GM23338 (cell line): ENCODE data around the gene DNAJC6. TPM values are rescaled to one million over a fixed set of nuclear protein-coding genes. Genes with fewer than 3 reads are reported as not detected.

ENCODE experiments used
- ATAC-seq: fragments of 200-7000 bp; cut with Tn5 transposase; 3 replicates; pipeline ENCODE4 v1.9.1; 2020
- DNase-seq: peaks from one replicate; pipeline ENCODE4 v3.0.0-alpha.2; 2015; ENCODE audit warnings: low spot score
- H2AFZ ChIP-seq: fragments of 200-600 bp; sonication (generic); 2 replicates; pipeline ENCODE4 v1.8.0; 2016; ENCODE audit warnings: antibody characterized with exemption, mild to moderate bottlenecking, moderate library complexity
- H3F3A ChIP-seq: fragments of 200-600 bp; sonication (generic); replicated peaks from 2 replicates; pipeline ENCODE4 v1.8.0; 2017; ENCODE audit warnings: antibody characterized with exemption, mixed run types, low read depth
- H3K27ac ChIP-seq: fragments of 200-600 bp; sonication (generic); 2 replicates; pipeline ENCODE4 v1.6.1; 2016; ENCODE audit warnings: low read depth
- H3K27me3 ChIP-seq: fragments of 200-600 bp; sonication (generic); 2 replicates; pipeline ENCODE4 v1.8.0; 2016; ENCODE audit warnings: mild to moderate bottlenecking, mixed run types, moderate library complexity; ENCODE audit not compliant: insufficient read depth
- H3K36me3 ChIP-seq: fragments of 200-600 bp; sonication (generic); 2 replicates; pipeline ENCODE4 v1.8.0; 2016; ENCODE audit warnings: mild to moderate bottlenecking; ENCODE audit not compliant: insufficient read depth
- H3K4me1 ChIP-seq: fragments of 200-600 bp; sonication (generic); 2 replicates; pipeline ENCODE4 v1.8.0; 2016; ENCODE audit warnings: mild to moderate bottlenecking, moderate library complexity; ENCODE audit not compliant: insufficient read depth
- H3K4me2 ChIP-seq: fragments of 200-600 bp; sonication (generic); 2 replicates; pipeline ENCODE4 v1.7.1; 2017; ENCODE audit warnings: mixed run types
- H3K4me3 ChIP-seq: fragments of 200-600 bp; sonication (generic); 2 replicates; pipeline ENCODE4 v1.6.1; 2016; ENCODE audit warnings: mixed run types
- H3K79me2 ChIP-seq: fragments of 200-600 bp; sonication (generic); replicated peaks from 2 replicates; pipeline ENCODE4 v1.8.0; 2017; ENCODE audit warnings: mild to moderate bottlenecking; ENCODE audit not compliant: insufficient read depth
- H3K9me2 ChIP-seq: fragments of 200-600 bp; sonication (generic); 2 replicates; pipeline ENCODE4 v1.8.0; 2017; ENCODE audit not compliant: insufficient read depth
- H4K20me1 ChIP-seq: fragments of 200-600 bp; sonication (generic); replicated peaks from 2 replicates; pipeline ENCODE4 v1.8.0; 2017; ENCODE audit warnings: mild to moderate bottlenecking; ENCODE audit not compliant: insufficient read depth
- H3K27ac Mint-ChIP-seq: 2 replicates; pipeline ENCODE4 v1.8.0; 2020; ENCODE audit warnings: inconsistent platforms, mild to moderate bottlenecking, moderate library complexity, mixed read lengths
- H3K27me3 Mint-ChIP-seq: 3 replicates; pipeline ENCODE4 v1.8.0; 2022; ENCODE audit warnings: low read depth, mild to moderate bottlenecking, moderate library complexity, mixed read lengths, inconsistent platforms; ENCODE audit not compliant: insufficient read depth, poor library complexity
- H3K36me3 Mint-ChIP-seq: 3 replicates; pipeline ENCODE4 v1.8.0; 2021; ENCODE audit warnings: low read depth, mild to moderate bottlenecking, inconsistent platforms, moderate library complexity, mixed read lengths
- H3K4me1 Mint-ChIP-seq: 3 replicates; pipeline ENCODE4 v1.8.0; 2020; ENCODE audit warnings: mild to moderate bottlenecking, inconsistent platforms, mixed read lengths
- H3K4me3 Mint-ChIP-seq: 3 replicates; pipeline ENCODE4 v1.8.0; 2021; ENCODE audit warnings: moderate library complexity, mild to moderate bottlenecking, inconsistent platforms, mixed read lengths
- H3K9me3 Mint-ChIP-seq: 3 replicates; pipeline ENCODE4 v1.8.0; 2020; ENCODE audit warnings: moderate library complexity, mild to moderate bottlenecking, inconsistent platforms, mixed read lengths
- ETS1 ChIP-seq: IDR thresholded peaks from 2 replicates; pipeline ENCODE4 v1.6.1; 2016; ENCODE audit warnings: antibody characterized with exemption
- EZH2 ChIP-seq: fragments of 200-600 bp; sonication (generic); IDR thresholded peaks from one replicate; pipeline ENCODE4 v1.8.0; 2017; ENCODE audit warnings: antibody characterized with exemption, mild to moderate bottlenecking, low read depth; ENCODE audit not compliant: unreplicated experiment
- EZH2phosphoT487 ChIP-seq: fragments of 200-600 bp; sonication (generic); IDR thresholded peaks from one replicate; pipeline ENCODE4 v1.8.1; 2018; ENCODE audit warnings: antibody characterized with exemption; ENCODE audit not compliant: unreplicated experiment
- JUNB ChIP-seq: IDR thresholded peaks from one replicate; pipeline ENCODE4 v1.6.1; 2016; ENCODE audit warnings: antibody characterized with exemption; ENCODE audit not compliant: unreplicated experiment
- POLR2AphosphoS5 ChIP-seq: IDR thresholded peaks from 2 replicates; pipeline ENCODE4 v1.6.1; 2016; ENCODE audit warnings: antibody characterized with exemption, low read depth
- STAT1 ChIP-seq: IDR thresholded peaks from one replicate; pipeline ENCODE4 v1.6.1; 2016; ENCODE audit warnings: antibody characterized with exemption; ENCODE audit not compliant: unreplicated experiment
- ZNF331 ChIP-seq: fragments of 250-450 bp; sonication (Bioruptor Pico); IDR thresholded peaks from 2 replicates; pipeline ENCODE4 v1.5.0; 2020; ENCODE audit warnings: low read depth, mild to moderate bottlenecking, moderate library complexity
- ZNF462 ChIP-seq: fragments of 250-450 bp; sonication (Bioruptor Pico); IDR thresholded peaks from 2 replicates; pipeline ENCODE4 v1.5.0; 2020; ENCODE audit warnings: mild to moderate bottlenecking, moderate library complexity
- polyA plus RNA-seq: library from polyadenylated mRNA; unstranded; fragments of >200 nt; fragmentation: Nextera tagmentation; extraction: Ambion mirVana; gene quantifications from 2 replicates; pipeline ENCODE4 v1.2.1, GENCODE V29; 2016
- total RNA-seq: library from RNA; depleted of rRNA; stranded (reverse); fragments of >200 nt; shearing (Covaris generic); gene quantifications from 2 replicates; pipeline ENCODE4 v1.2.3, GENCODE V29; 2014
- TF ChIP-seq, protein P1 (sequence below): IDR thresholded peaks from one replicate; pipeline ENCODE4 v1.6.1; 2018; ENCODE audit warnings: antibody characterized with exemption; ENCODE audit not compliant: unreplicated experiment

DNAJC6 gene
- total and polyA plus RNA-seq, 2 experiments from 2014 or later = 2.4 to 7.4 TPM

DNA sequence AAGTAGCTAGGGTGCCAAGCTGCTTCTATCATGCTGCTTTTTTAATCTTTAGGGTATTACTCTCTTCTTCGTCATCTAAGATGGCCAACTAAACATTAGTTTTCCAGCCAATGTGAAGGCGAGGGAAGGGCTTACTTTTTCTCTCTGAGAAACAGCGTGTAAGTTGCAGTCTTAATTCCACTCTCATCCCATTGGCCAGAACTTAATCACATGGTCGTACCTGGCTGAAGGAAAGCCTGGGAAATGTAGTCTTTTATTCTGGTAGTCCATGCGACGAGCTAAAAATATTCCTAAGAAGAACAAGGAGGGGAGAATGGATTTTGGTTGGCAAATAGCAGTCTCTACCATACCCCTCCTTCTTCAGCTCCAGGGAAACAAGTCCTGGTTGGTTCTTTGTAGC is 21.5 kb downstream of the DNAJC6 start:
- TF ChIP-seq ETS1 (peak; percentile 50; the same call in 1 of the 2 replicates), JUNB (no peak), STAT1 (no peak), EZH2 (no peak)
- H2AFZ ChIP-seq = no peak overlapping the region
- H3K79me2 ChIP-seq = no peaks in the 10 kb centered on the region
- no peaks in the 10 kb centered on the region for H3K27me3 ChIP-seq
- H3K4me3 Mint-ChIP-seq = no peak overlapping the region
- no peaks in the 10 kb centered on the region for H3K4me1 Mint-ChIP-seq
- no peak overlapping the region for H3K4me3 ChIP-seq
- no peaks in the 10 kb centered on the region for H3K27me3 Mint-ChIP-seq
- no peak overlapping the region for H3K27ac Mint-ChIP-seq
- no peaks in the 10 kb centered on the region for H3K36me3 Mint-ChIP-seq
- H3K4me2 ChIP-seq = no peak overlapping the region
- no peaks in the 10 kb centered on the region; the same call in 2 of the 3 replicates for H3K9me3 Mint-ChIP-seq
- 0 out of 2 replicates have a peak, but pooled peaks cover 4% of the 10 kb centered on the region for H3K9me2 ChIP-seq
- DNase-seq (peak; percentile 83), ATAC-seq (peak; percentile 84)
- H3K27ac ChIP-seq = no peak overlapping the region
- no peaks in the 10 kb centered on the region for H3K36me3 ChIP-seq
- H3K4me1 ChIP-seq = no peaks in the 10 kb centered on the region
- no peaks in the 10 kb centered on the region for H3F3A ChIP-seq
- H4K20me1 ChIP-seq = no peaks in the 10 kb centered on the region

GRCh38 chr1:65332821-65333220 is 23.5 kb downstream of the DNAJC6 start:
- H3K4me1 ChIP-seq = no peaks in the 10 kb centered on the region
- DNase-seq (no peak), ATAC-seq (no peak)
- no peaks in the 10 kb centered on the region for H3K79me2 ChIP-seq
- H3K27me3 Mint-ChIP-seq = no peaks in the 10 kb centered on the region
- no peak overlapping the region for H3K4me3 ChIP-seq
- no peaks in the 10 kb centered on the region; the same call in 2 of the 3 replicates for H3K9me3 Mint-ChIP-seq
- H3K9me2 ChIP-seq = 0 out of 2 replicates have a peak, but pooled peaks cover 4% of the 10 kb centered on the region
- no peak overlapping the region for H2AFZ ChIP-seq
- no peak overlapping the region for H3K4me3 Mint-ChIP-seq
- no peaks in the 10 kb centered on the region for H3K36me3 ChIP-seq
- H3K36me3 Mint-ChIP-seq = no peaks in the 10 kb centered on the region
- no peaks in the 10 kb centered on the region for H3F3A ChIP-seq
- H3K4me2 ChIP-seq = no peak overlapping the region
- H3K4me1 Mint-ChIP-seq = no peaks in the 10 kb centered on the region
- H3K27ac ChIP-seq = no peak overlapping the region
- no peaks in the 10 kb centered on the region for H3K27me3 ChIP-seq
- no peak overlapping the region for H3K27ac Mint-ChIP-seq
- H4K20me1 ChIP-seq = no peaks in the 10 kb centered on the region
- no peak for TF ChIP-seq POLR2AphosphoS5
- no peak for TF ChIP-seq ETS1
- TF ChIP-seq ZNF331 (CRISPR knock-in tag) = no peak
- TF ChIP-seq, protein P1, sequence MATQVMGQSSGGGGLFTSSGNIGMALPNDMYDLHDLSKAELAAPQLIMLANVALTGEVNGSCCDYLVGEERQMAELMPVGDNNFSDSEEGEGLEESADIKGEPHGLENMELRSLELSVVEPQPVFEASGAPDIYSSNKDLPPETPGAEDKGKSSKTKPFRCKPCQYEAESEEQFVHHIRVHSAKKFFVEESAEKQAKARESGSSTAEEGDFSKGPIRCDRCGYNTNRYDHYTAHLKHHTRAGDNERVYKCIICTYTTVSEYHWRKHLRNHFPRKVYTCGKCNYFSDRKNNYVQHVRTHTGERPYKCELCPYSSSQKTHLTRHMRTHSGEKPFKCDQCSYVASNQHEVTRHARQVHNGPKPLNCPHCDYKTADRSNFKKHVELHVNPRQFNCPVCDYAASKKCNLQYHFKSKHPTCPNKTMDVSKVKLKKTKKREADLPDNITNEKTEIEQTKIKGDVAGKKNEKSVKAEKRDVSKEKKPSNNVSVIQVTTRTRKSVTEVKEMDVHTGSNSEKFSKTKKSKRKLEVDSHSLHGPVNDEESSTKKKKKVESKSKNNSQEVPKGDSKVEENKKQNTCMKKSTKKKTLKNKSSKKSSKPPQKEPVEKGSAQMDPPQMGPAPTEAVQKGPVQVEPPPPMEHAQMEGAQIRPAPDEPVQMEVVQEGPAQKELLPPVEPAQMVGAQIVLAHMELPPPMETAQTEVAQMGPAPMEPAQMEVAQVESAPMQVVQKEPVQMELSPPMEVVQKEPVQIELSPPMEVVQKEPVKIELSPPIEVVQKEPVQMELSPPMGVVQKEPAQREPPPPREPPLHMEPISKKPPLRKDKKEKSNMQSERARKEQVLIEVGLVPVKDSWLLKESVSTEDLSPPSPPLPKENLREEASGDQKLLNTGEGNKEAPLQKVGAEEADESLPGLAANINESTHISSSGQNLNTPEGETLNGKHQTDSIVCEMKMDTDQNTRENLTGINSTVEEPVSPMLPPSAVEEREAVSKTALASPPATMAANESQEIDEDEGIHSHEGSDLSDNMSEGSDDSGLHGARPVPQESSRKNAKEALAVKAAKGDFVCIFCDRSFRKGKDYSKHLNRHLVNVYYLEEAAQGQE = no peak
- TF ChIP-seq EZH2phosphoT487 = no peak
- TF ChIP-seq JUNB = no peak
- TF ChIP-seq STAT1 = no peak
- no peak for TF ChIP-seq EZH2
- TF ChIP-seq ZNF462 = no peak
